Measurements from ENCODE around the gene TAF1.
"Not testable (repeated sequence)": the region's sequence is repeated elsewhere in the genome, so short reads cannot be mapped to it uniquely, and the experiment has no call there.

The TAF1 gene

GRCh38 chrX:71451518-71451917 lies 85.4 kb downstream of the TAF1 start:
- H3K36me3 ChIP-seq (ENCODE audit: control insufficient read depth in 4 of 4, insufficient read depth in 4 of 4, low read length in 3 of 4), result peaks cover 0 to 24% (median 13%) of the 10 kb centered on the region in 4 experiments
- H3K27me3 ChIP-seq (replicated peaks in 2 of 5; ENCODE audit: control insufficient read depth in 4 of 5, insufficient read depth in 5 of 5, low read length in 4 of 5); H3K4me3 ChIP-seq (ENCODE audit: control insufficient read depth in 1 of 7, extremely low read depth in 1 of 7, insufficient read depth in 4 of 7, low read depth in 2 of 7, low read length in 6 of 7); DNase-seq; H3K27ac ChIP-seq (ENCODE audit: insufficient read depth in 1 of 2, low read depth in 1 of 2, low read length in 2 of 2, poor library complexity in 1 of 2, severe bottlenecking in 2 of 2); CTCF ChIA-PET; POLR2A ChIA-PET; H3K9me3 ChIP-seq (ENCODE audit: control extremely low read depth in 1 of 5, control insufficient read depth in 4 of 5, insufficient read depth in 2 of 5, low read depth in 1 of 5, low read length in 4 of 5); H3K4me1 ChIP-seq (ENCODE audit: control extremely low read depth in 1 of 4, control insufficient read depth in 4 of 4, insufficient read depth in 4 of 4, low read length in 3 of 4): not testable (repeated sequence)
- WGBS (ENCODE audit: insufficient coverage), result no CpG with 5 or more reads among the region's 6 CpGs

GRCh38 chrX:71453056-71453455 lies 86.9 kb downstream of the TAF1 start:
- Histone ChIP-seq H3K27ac (ENCODE audit: insufficient read depth in 1 of 2, low read depth in 1 of 2, low read length in 2 of 2, poor library complexity in 1 of 2, severe bottlenecking in 2 of 2) (no peak overlapping the region), H3K27me3 (replicated peaks in 2 of 5; ENCODE audit: control insufficient read depth in 4 of 5, insufficient read depth in 5 of 5, low read length in 4 of 5) (no peaks in the 10 kb centered on the region), H3K9me3 (ENCODE audit: control extremely low read depth in 1 of 5, control insufficient read depth in 4 of 5, insufficient read depth in 2 of 5, low read depth in 1 of 5, low read length in 4 of 5) (no peaks in the 10 kb centered on the region), H3K36me3 (ENCODE audit: control insufficient read depth in 4 of 4, insufficient read depth in 4 of 4, low read length in 3 of 4) (peaks cover 0 to 33% (median 16%) of the 10 kb centered on the region in 4 experiments), H3K4me1 (ENCODE audit: control extremely low read depth in 1 of 4, control insufficient read depth in 4 of 4, insufficient read depth in 4 of 4, low read length in 3 of 4) (no peaks in the 10 kb centered on the region), H3K4me3 (ENCODE audit: control insufficient read depth in 1 of 7, extremely low read depth in 1 of 7, insufficient read depth in 4 of 7, low read depth in 2 of 7, low read length in 6 of 7) (no peak overlapping the region)
- ChIA-PET POLR2A (no interaction called here), CTCF (no interaction called here)
- WGBS (ENCODE audit: insufficient coverage), result 100% methylated on average over 2 of the region's 4 CpGs
- no peak for DNase-seq

- Histone ChIP-seq H3K9me3 (ENCODE audit: control extremely low read depth in 1 of 5, control insufficient read depth in 4 of 5, insufficient read depth in 2 of 5, low read depth in 1 of 5, low read length in 4 of 5) (no peaks in the 10 kb centered on the region), H3K27me3 (replicated peaks in 2 of 5; ENCODE audit: control insufficient read depth in 4 of 5, insufficient read depth in 5 of 5, low read length in 4 of 5) (no peaks in the 10 kb centered on the region), H3K36me3 (ENCODE audit: control insufficient read depth in 4 of 4, insufficient read depth in 4 of 4, low read length in 3 of 4) (peaks cover 2 to 44% (median 22%) of the 10 kb centered on the region in 4 experiments), H3K27ac (ENCODE audit: insufficient read depth in 1 of 2, low read depth in 1 of 2, low read length in 2 of 2, poor library complexity in 1 of 2, severe bottlenecking in 2 of 2) (no peak overlapping the region), H3K4me3 (ENCODE audit: control insufficient read depth in 1 of 7, extremely low read depth in 1 of 7, insufficient read depth in 4 of 7, low read depth in 2 of 7, low read length in 6 of 7) (no peak overlapping the region), H3K4me1 (ENCODE audit: control extremely low read depth in 1 of 4, control insufficient read depth in 4 of 4, insufficient read depth in 4 of 4, low read length in 3 of 4) (no peaks in the 10 kb centered on the region)
- DNase-seq, result no peak
- CTCF ChIA-PET, result no interaction called here
- POLR2A ChIA-PET, result no interaction called here
- 100% methylated on average over 1 of the region's 3 CpGs for WGBS (ENCODE audit: insufficient coverage)
Observed at GRCh38 chrX:71454222-71454621, 88.1 kb downstream of the TAF1 start.

GRCh38 chrX:71458866-71459265 lies 92.7 kb downstream of the TAF1 start:
- Histone ChIP-seq H3K27ac (ENCODE audit: insufficient read depth in 1 of 2, low read depth in 1 of 2, low read length in 2 of 2, poor library complexity in 1 of 2, severe bottlenecking in 2 of 2) (no peak overlapping the region), H3K9me3 (ENCODE audit: control extremely low read depth in 1 of 5, control insufficient read depth in 4 of 5, insufficient read depth in 2 of 5, low read depth in 1 of 5, low read length in 4 of 5) (no peaks in the 10 kb centered on the region), H3K27me3 (replicated peaks in 2 of 5; ENCODE audit: control insufficient read depth in 4 of 5, insufficient read depth in 5 of 5, low read length in 4 of 5) (no peaks in the 10 kb centered on the region), H3K36me3 (ENCODE audit: control insufficient read depth in 4 of 4, insufficient read depth in 4 of 4, low read length in 3 of 4) (peaks cover 8 to 81% (median 40%) of the 10 kb centered on the region in 4 experiments), H3K4me3 (ENCODE audit: control insufficient read depth in 1 of 7, extremely low read depth in 1 of 7, insufficient read depth in 4 of 7, low read depth in 2 of 7, low read length in 6 of 7) (no peak overlapping the region), H3K4me1 (ENCODE audit: control extremely low read depth in 1 of 4, control insufficient read depth in 4 of 4, insufficient read depth in 4 of 4, low read length in 3 of 4) (no peaks in the 10 kb centered on the region)
- WGBS (ENCODE audit: insufficient coverage), result 94% methylated on average over 5 of the region's 6 CpGs
- POLR2A ChIA-PET, result no interaction called here
- no peak for DNase-seq
- CTCF ChIA-PET, result no interaction called here

GRCh38 chrX:71464968-71465367 lies 98.8 kb downstream of the TAF1 start:
- ChIA-PET CTCF (interaction anchor here (0.6 kb wide), 1 partner anchor 60 kb away, joined by 3 read pairs; no protein-coding TSS in a partner anchor), POLR2A (no interaction called here)
- Histone ChIP-seq H3K36me3 (ENCODE audit: control insufficient read depth in 4 of 4, insufficient read depth in 4 of 4, low read length in 3 of 4) (peaks cover 8 to 57% (median 19%) of the 10 kb centered on the region in 4 experiments), H3K27ac (ENCODE audit: insufficient read depth in 1 of 2, low read depth in 1 of 2, low read length in 2 of 2, poor library complexity in 1 of 2, severe bottlenecking in 2 of 2) (no peak overlapping the region), H3K27me3 (replicated peaks in 2 of 5; ENCODE audit: control insufficient read depth in 4 of 5, insufficient read depth in 5 of 5, low read length in 4 of 5) (no peaks in the 10 kb centered on the region), H3K4me1 (ENCODE audit: control extremely low read depth in 1 of 4, control insufficient read depth in 4 of 4, insufficient read depth in 4 of 4, low read length in 3 of 4) (no peaks in the 10 kb centered on the region), H3K4me3 (ENCODE audit: control insufficient read depth in 1 of 7, extremely low read depth in 1 of 7, insufficient read depth in 4 of 7, low read depth in 2 of 7, low read length in 6 of 7) (no peak overlapping the region), H3K9me3 (ENCODE audit: control extremely low read depth in 1 of 5, control insufficient read depth in 4 of 5, insufficient read depth in 2 of 5, low read depth in 1 of 5, low read length in 4 of 5) (no peaks in the 10 kb centered on the region)
- no peak for DNase-seq

- H3K4me3 ChIP-seq (ENCODE audit: control insufficient read depth in 1 of 7, extremely low read depth in 1 of 7, insufficient read depth in 4 of 7, low read depth in 2 of 7, low read length in 6 of 7), result no peak overlapping the region
- ChIA-PET POLR2A (no interaction called here), CTCF (no interaction called here)
- H3K9me3 ChIP-seq (ENCODE audit: control extremely low read depth in 1 of 5, control insufficient read depth in 4 of 5, insufficient read depth in 2 of 5, low read depth in 1 of 5, low read length in 4 of 5), result no peaks in the 10 kb centered on the region
- no peak overlapping the region for H3K27ac ChIP-seq (ENCODE audit: insufficient read depth in 1 of 2, low read depth in 1 of 2, low read length in 2 of 2, poor library complexity in 1 of 2, severe bottlenecking in 2 of 2)
- H3K27me3 ChIP-seq (replicated peaks in 2 of 5; ENCODE audit: control insufficient read depth in 4 of 5, insufficient read depth in 5 of 5, low read length in 4 of 5), result no peaks in the 10 kb centered on the region
- DNase-seq, result no peak
- H3K4me1 ChIP-seq (ENCODE audit: control extremely low read depth in 1 of 4, control insufficient read depth in 4 of 4, insufficient read depth in 4 of 4, low read length in 3 of 4), result no peaks in the 10 kb centered on the region
- peaks cover 2 to 37% (median 8%) of the 10 kb centered on the region in 4 experiments for H3K36me3 ChIP-seq (ENCODE audit: control insufficient read depth in 4 of 4, insufficient read depth in 4 of 4, low read length in 3 of 4)
- 76% methylated on average over 4 of the region's 5 CpGs for WGBS (ENCODE audit: insufficient coverage)
Observed at GRCh38 chrX:71466979-71467523, 100.9 kb downstream of the TAF1 start.

GRCh38 chrX:71475785-71476540 lies 109.8 kb downstream of the TAF1 start:
- no peaks in the 10 kb centered on the region for H3K9me3 ChIP-seq (ENCODE audit: control extremely low read depth in 1 of 5, control insufficient read depth in 4 of 5, insufficient read depth in 2 of 5, low read depth in 1 of 5, low read length in 4 of 5)
- H3K36me3 ChIP-seq (ENCODE audit: control insufficient read depth in 4 of 4, insufficient read depth in 4 of 4, low read length in 3 of 4), result no peaks in the 10 kb centered on the region
- H3K27me3 ChIP-seq (replicated peaks in 2 of 5; ENCODE audit: control insufficient read depth in 4 of 5, insufficient read depth in 5 of 5, low read length in 4 of 5), result no peaks in the 10 kb centered on the region
- ChIA-PET POLR2A (interaction anchor here (0.7 kb wide), 1 partner anchor 59 kb away, joined by 3 read pairs; no protein-coding TSS in a partner anchor), CTCF (no interaction called here)
- H3K4me3 ChIP-seq (ENCODE audit: control insufficient read depth in 1 of 7, extremely low read depth in 1 of 7, insufficient read depth in 4 of 7, low read depth in 2 of 7, low read length in 6 of 7), result no peak overlapping the region
- WGBS (ENCODE audit: insufficient coverage), result 89% methylated on average over 3 of the region's 8 CpGs
- H3K27ac ChIP-seq (ENCODE audit: insufficient read depth in 1 of 2, low read depth in 1 of 2, low read length in 2 of 2, poor library complexity in 1 of 2, severe bottlenecking in 2 of 2), result no peak overlapping the region
- H3K4me1 ChIP-seq (ENCODE audit: control extremely low read depth in 1 of 4, control insufficient read depth in 4 of 4, insufficient read depth in 4 of 4, low read length in 3 of 4), result no peaks in the 10 kb centered on the region
- DNase-seq, result peak in 1 of 3 donors; percentile 2
